Raji (cell line): ENCODE measurements around the gene SRMS.

Experiments
- POLR2A ChIP-seq: IDR thresholded peaks from 2 replicates; pipeline ENCODE4 v1.6.1; 2011; ENCODE audit warnings: low read depth, low read length, control low read depth; ENCODE audit not compliant: insufficient read depth

The SRMS gene

GRCh38 chr20:63499338-63499969 is 48.1 kb downstream of the SRMS start:
- TF ChIP-seq POLR2A: no peak

- TF ChIP-seq POLR2A: no peak
Observed at GRCh38 chr20:63498960-63499337, 48.6 kb downstream of the SRMS start, which contains the start of gene EEF1A2. TSS of gene EEF1A2 (minus strand) at chr20:63499083. CDS start at chr20:63497763, 1,320 bp downstream.

DNA sequence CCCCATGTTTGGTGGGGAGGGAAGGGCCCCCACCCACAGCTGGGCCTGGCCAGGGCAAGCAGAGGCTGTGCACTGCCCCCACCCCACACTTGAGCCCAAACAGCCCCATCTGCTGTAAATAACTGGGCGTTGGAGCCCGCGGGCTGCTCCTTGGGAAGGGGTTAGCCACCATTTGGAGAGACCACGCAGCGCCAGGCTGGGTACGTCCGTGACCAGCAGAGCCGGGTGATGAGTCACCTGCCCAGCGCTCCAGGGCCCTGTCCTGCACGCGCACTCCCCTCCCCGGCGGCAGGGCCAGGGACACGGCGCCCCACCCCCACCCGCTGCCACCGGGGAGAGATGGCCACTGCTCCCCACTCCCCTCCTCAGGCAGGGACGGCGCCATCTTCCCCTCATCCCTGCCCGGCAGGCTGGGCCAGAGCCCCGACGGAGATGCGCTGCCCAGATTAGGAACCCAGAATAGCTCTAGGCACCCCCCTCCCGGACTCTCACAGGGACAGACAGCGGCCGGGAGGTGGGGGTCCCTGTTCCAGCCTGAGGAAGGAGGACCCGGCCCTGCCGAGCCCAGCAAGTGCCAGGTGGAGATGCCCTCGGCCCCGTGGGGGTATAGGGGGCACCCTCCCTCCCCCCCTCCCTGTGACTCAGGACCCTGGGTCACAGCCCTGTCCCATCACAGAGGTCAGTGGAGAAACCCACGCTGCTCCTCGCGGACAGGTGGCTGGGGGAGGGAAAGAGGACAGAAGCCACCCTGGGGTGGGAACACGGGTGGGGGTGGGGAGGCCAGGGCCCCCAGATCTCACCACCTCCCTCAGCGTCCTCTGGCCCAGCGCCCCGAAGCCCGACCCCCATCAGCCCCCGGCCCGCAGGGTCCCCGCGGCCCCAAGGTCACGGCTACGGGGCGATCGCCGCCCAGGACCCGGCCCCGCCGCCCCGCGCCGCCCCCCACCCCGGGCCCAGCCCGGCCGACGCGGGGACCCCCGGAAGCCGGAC is 49.3 kb downstream of the SRMS start:
- no peak for TF ChIP-seq POLR2A

DNA sequence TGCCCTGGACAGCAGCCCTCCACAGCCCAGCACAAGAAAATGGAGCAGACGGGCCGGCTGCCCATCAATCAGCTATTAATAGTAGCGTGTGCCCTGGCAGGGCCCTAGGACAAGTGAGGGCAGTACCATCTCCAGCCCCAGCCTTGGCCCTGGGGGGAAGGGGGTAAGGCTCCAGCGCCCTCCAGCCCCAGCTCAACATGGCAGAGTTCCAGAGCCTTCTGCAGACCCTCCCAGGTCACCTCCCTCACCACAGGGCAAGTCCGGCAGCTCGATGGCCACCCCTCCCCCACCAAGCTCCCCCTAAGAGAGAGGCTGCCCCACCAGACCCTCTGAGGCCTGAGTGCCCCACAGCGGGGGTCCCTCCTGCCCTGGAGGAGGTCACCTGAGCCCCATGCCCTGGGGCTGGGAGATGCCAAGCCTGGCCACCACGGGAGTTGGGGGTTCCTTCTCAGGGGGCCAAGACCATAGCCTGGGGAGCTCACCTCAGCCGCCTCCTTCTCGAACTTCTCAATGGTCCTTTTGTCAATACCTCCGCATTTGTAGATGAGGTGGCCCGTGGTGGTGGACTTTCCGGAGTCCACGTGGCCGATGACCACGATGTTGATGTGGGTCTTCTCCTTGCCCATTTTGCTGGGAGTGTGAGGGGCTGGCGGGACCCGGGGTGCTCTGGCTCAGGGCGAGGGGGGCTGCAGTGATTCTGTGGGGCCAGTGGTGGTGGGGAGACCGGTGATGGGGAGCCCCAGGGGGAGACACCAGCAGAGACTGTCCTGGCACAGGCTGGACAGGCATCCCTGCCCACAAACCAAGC is 50.2 kb downstream of the SRMS start:
- TF ChIP-seq POLR2A: no peak

DNA sequence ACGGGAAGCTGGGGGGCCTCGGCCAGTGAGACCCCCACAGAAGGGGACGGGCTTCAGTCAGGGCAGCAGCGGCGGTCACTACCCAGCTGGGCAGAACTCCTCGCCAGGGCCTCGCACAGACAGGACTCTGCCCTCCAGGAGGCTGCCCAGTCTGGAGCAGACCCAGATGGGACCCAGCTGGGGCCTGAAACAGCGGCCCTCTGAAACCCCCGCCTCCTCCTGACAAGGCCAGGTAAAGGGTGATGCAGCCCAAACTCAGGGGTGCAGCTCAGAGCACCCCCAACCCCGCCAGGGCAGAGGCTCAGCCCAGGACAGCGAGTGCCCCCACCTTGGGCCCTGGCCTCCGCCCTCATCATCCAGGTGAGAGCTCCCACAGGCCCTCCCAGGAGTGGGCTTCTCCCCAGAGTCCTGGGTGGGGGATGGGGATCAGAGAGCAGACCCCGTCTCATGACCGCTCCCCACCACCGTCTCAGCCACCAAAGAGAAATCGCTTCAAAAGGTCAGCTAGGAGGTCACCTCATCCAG is 50.9 kb downstream of the SRMS start:
- no peak for TF ChIP-seq POLR2A

GRCh38 chr20:63495741-63496595 is 51.6 kb downstream of the SRMS start:
- TF ChIP-seq POLR2A: no peak

GRCh38 chr20:63495167-63495720 is 52.3 kb downstream of the SRMS start:
- no peak for TF ChIP-seq POLR2A

- no peak for TF ChIP-seq POLR2A
Observed at GRCh38 chr20:63494420-63495166, 53.0 kb downstream of the SRMS start.

GRCh38 chr20:63494084-63494419 is 53.5 kb downstream of the SRMS start:
- TF ChIP-seq POLR2A: no peak

DNA sequence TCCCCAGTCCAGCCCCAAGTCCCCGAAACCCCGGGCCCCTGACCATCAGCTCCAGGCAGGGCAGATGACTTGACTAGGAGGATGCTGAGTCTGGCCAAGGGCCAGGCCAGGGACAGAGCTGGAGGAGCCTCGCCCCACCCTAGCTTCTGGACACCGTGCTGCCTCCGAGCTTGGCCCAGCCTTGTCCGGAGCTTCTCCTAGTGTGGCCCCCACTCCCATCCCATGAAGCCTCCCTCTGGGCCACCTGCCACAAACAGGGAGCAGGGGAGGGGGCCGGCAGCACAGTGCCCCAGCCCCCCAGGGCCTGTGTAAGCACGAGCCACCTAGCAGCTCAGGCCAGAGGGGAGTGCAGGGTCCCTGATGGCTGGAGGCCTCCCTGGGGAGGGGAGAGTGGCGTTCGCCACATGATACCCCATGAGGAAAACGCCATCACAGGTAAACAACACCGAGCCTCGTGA is 54.0 kb downstream of the SRMS start:
- TF ChIP-seq POLR2A: no peak

- TF ChIP-seq POLR2A: no peak
Observed at GRCh38 chr20:63492982-63493381, 54.6 kb downstream of the SRMS start.

GRCh38 chr20:63492518-63492917 is 55.0 kb downstream of the SRMS start:
- no peak for TF ChIP-seq POLR2A

- no peak for TF ChIP-seq POLR2A
Observed at GRCh38 chr20:63491635-63492230, 55.8 kb downstream of the SRMS start.
